K562 (cell line): Measurements from ENCODE around the gene SLC25A28. TPM values are rescaled to one million over a fixed set of nuclear protein-coding genes. Genes with fewer than 3 reads are reported as not detected.

Experiments
- ATAC-seq: fragments of 200-7000 bp; cut with Tn5 transposase; 3 replicates; pipeline ENCODE4 v1.9.1; 2020; ENCODE audit warnings: moderate library complexity
- BruUV-seq: library from RNA; stranded (reverse); fragments of 400-500 nt; replicated peaks from 2 replicates; lab custom pipeline; 2021; lab: Mats Ljungman, UMichigan
- CTCF ChIA-PET: fragments of 300-600 bp; formaldehyde crosslinking; extraction: SDS; loops from one replicate; lab custom pipeline; 2021; ENCODE audit warnings: low intra/inter-chr PET ratio; lab: Yijun Ruan, JAX
- POLR2A ChIA-PET: fragments of 300-600, 350-650 bp; sonication (Branson Sonifier 250); formaldehyde crosslinking; extraction: SDS; loops from one replicate; lab custom pipeline; 2021; ENCODE audit warnings: antibody characterized with exemption, inconsistent platforms; lab: Yijun Ruan, JAX
- DNase-seq, 4 experiments: peaks; one replicate each; pipeline versions ENCODE4 v3.0.0 to v3.0.0-alpha.2; 2011 to 2018; ENCODE audit warnings: low spot score in 3 of 4, mixed read lengths in 3 of 4; ENCODE audit errors: extremely low read depth in 1 of 4
- FAIRE-seq: peaks from 2 replicates; lab custom pipeline; 2011; peaks lifted over from hg19 to GRCh38; lab: Jason Lieb, UNC
- H2AFZ ChIP-seq: 2 replicates; pipeline ENCODE4 v1.6.0; 2011; ENCODE audit warnings: low read depth, low read length, control low read depth, inconsistent platforms
- H3K27ac ChIP-seq: fragments of 200-600 bp; 3 replicates; pipeline ENCODE4 v1.8.0; 2011; ENCODE audit warnings: low read depth, mild to moderate bottlenecking, control low read depth, inconsistent platforms, low read length, moderate library complexity, mixed read lengths; ENCODE audit errors: extremely low read depth
- H3K27me3 ChIP-seq, 2 experiments: fragments of 300-600 bp in 1 of 2; 2 replicates in 1 of 2; 3 replicates in 1 of 2; pipeline versions ENCODE4 v1.6.0 to v1.8.0; 2011; ENCODE audit warnings: inconsistent platforms in 2 of 2, low read length in 2 of 2, mild to moderate bottlenecking in 1 of 2, mixed read lengths in 1 of 2, moderate library complexity in 1 of 2; ENCODE audit not compliant: control insufficient read depth in 2 of 2, insufficient read depth in 2 of 2
- H3K36me3 ChIP-seq: fragments of 300-600 bp; 3 replicates; pipeline ENCODE4 v1.8.0; 2011; ENCODE audit warnings: mild to moderate bottlenecking, low read length, inconsistent platforms; ENCODE audit not compliant: control insufficient read depth, insufficient read depth
- H3K4me1 ChIP-seq, 2 experiments: fragments of 200-600 bp in 1 of 2; replicated peaks in 1 of 2; 2 replicates in 1 of 2; 3 replicates in 1 of 2; pipeline versions ENCODE4 v1.5.1 to v1.8.0; 2011; ENCODE audit warnings: inconsistent platforms in 2 of 2, low read length in 2 of 2, mild to moderate bottlenecking in 1 of 2, mixed read lengths in 1 of 2, moderate library complexity in 1 of 2; ENCODE audit not compliant: control insufficient read depth in 2 of 2, insufficient read depth in 2 of 2
- H3K4me2 ChIP-seq: 2 replicates; pipeline ENCODE4 v1.6.1; 2011; ENCODE audit warnings: low read length, control low read depth, inconsistent platforms, mixed read lengths; ENCODE audit not compliant: insufficient read depth
- H3K4me3 ChIP-seq: fragments of 200-600 bp; sonication (generic), shearing (Covaris generic); 2 replicates; pipeline ENCODE4 v1.5.1; 2016; ENCODE audit warnings: control low read depth, inconsistent platforms
- H3K79me2 ChIP-seq: fragments of 200-600 bp; 3 replicates; pipeline ENCODE4 v1.8.0; 2011; ENCODE audit warnings: low read length, inconsistent platforms; ENCODE audit not compliant: control insufficient read depth, insufficient read depth
- H3K9ac ChIP-seq, 2 experiments: 2 replicates each; pipeline versions ENCODE4 v1.6.0 to v1.6.1; 2011; ENCODE audit warnings: low read depth in 2 of 2, low read length in 2 of 2, control low read depth in 1 of 2, inconsistent platforms in 1 of 2, mild to moderate bottlenecking in 1 of 2, mixed read lengths in 1 of 2; ENCODE audit not compliant: insufficient read depth in 1 of 2
- H3K9me1 ChIP-seq: one replicate; pipeline ENCODE4 v1.6.0; 2011; ENCODE audit warnings: inconsistent platforms, mild to moderate bottlenecking, low read length, moderate library complexity; ENCODE audit not compliant: control insufficient read depth, insufficient read depth
- H3K9me3 ChIP-seq: replicated peaks from 2 replicates; pipeline ENCODE4 v1.5.1; 2011; ENCODE audit warnings: low read depth, low read length, inconsistent platforms; ENCODE audit not compliant: control insufficient read depth, insufficient read depth
- H4K20me1 ChIP-seq: replicated peaks from 2 replicates; pipeline ENCODE4 v1.6.1; 2011; ENCODE audit warnings: low read length, inconsistent platforms, mixed read lengths; ENCODE audit not compliant: control insufficient read depth, insufficient read depth
- BMI1 ChIP-seq: fragments of 150-350 bp; IDR thresholded peaks from 2 replicates; pipeline ENCODE4 v1.6.1; 2014; ENCODE audit warnings: low read length
- CREB3 ChIP-seq: fragments of 450-650 bp; conservative IDR thresholded peaks from 2 replicates; pipeline ENCODE4 v1.6.1; 2016; ENCODE audit warnings: missing genetic modification characterization, low read depth, mild to moderate bottlenecking, missing compliant biosample characterization, moderate library complexity
- KLF13 ChIP-seq: fragments of 450-650 bp; IDR thresholded peaks from 2 replicates; pipeline ENCODE4 v1.6.1; 2016; ENCODE audit warnings: missing genetic modification characterization, low read depth, mild to moderate bottlenecking, missing compliant biosample characterization, moderate library complexity, borderline replicate concordance
- NEUROD1 ChIP-seq: fragments of 150-350 bp; IDR thresholded peaks from 2 replicates; pipeline ENCODE4 v1.6.1; 2014; ENCODE audit warnings: borderline replicate concordance, low read length, low read depth; ENCODE audit not compliant: partially characterized antibody
- SAP30 ChIP-seq: fragments of 200-600 bp; sonication (generic); IDR thresholded peaks from 2 replicates; pipeline ENCODE4 v1.6.1; 2012; ENCODE audit warnings: borderline replicate concordance, low read depth, mild to moderate bottlenecking, moderate library complexity, low read length, control low read depth, inconsistent platforms; ENCODE audit not compliant: insufficient read depth, poor library complexity, severe bottlenecking
- SMAD3 ChIP-seq: fragments of 450-650 bp; formaldehyde crosslinking; conservative IDR thresholded peaks from 2 replicates; pipeline ENCODE4 v1.4.0; 2020; ENCODE audit warnings: mild to moderate bottlenecking
- SNAPC5 ChIP-seq: fragments of 250-450 bp; sonication (Bioruptor Pico); IDR thresholded peaks from 2 replicates; pipeline ENCODE4 v1.8.0; 2021; ENCODE audit warnings: moderate library complexity, mild to moderate bottlenecking, inconsistent platforms
- TRIM24 ChIP-seq, 2 experiments: fragments of 450-650 bp; IDR thresholded peaks; 2 replicates each; pipeline ENCODE4 v1.6.1; 2016
- U2AF2 ChIP-seq: fragments of 200-400 bp; formaldehyde crosslinking; optimal IDR thresholded peaks from 2 replicates; pipeline ENCODE3; 2017; ENCODE audit warnings: low read depth, mild to moderate bottlenecking, low read length
- ZNF217 ChIP-seq: sonication (generic); formaldehyde crosslinking; IDR thresholded peaks from 2 replicates; pipeline ENCODE4 v1.8.0; 2022; ENCODE audit warnings: mild to moderate bottlenecking, missing genetic modification reagents
- ZNF655 ChIP-seq: fragments of 250-450 bp; sonication (Bioruptor Pico); IDR thresholded peaks from 2 replicates; pipeline ENCODE4 v1.5.0; 2021
- WGBS: fragments of 100-300 bp; shearing (Covaris generic); methylation state at CpG from one replicate; pipeline ENCODE4 v1.1.6; 2016; ENCODE audit warnings: low coverage, mixed read lengths; ENCODE audit not compliant: insufficient coverage; ENCODE audit errors: missing lambda C conversion rate; 5-methylcytosine and 5-hydroxymethylcytosine counted together
- in situ Hi-C: fragments of 300-500 bp; cut with MboI; formaldehyde crosslinking; loops from 4 replicates; pipeline ENCODE4 v1.15.0; 2018; ENCODE audit warnings: inconsistent platforms, mixed read lengths
- intact Hi-C: fragments of 100-400 bp; cut with micrococcal nuclease; formaldehyde crosslinking; loops from 2 replicates; pipeline ENCODE4 v1.14.2; 2022
- polyA plus RNA-seq, 8 experiments: library from polyadenylated mRNA; depleted of rRNA in 4 of 8; stranded (reverse) in 5 of 8; unstranded in 3 of 8; fragments of >200 nt; fragmentation: Nextera tagmentation in 2 of 8; fragmentation: Illumina TruSeq in 1 of 8; extraction: Ambion mirVana in 2 of 8; extraction: Trizol in 1 of 8; gene quantifications; 2 replicates each; pipeline versions ENCODE4 v1.2.1 to v1.2.3, GENCODE V29; 2011 to 2014; ENCODE audit warnings: inconsistent platforms in 1 of 8, missing spikeins in 1 of 8
- total RNA-seq, 7 experiments: library from RNA; depleted of rRNA in 6 of 7; stranded (reverse); fragments of >200 nt in 6 of 7; fragmentation: Illumina TruSeq in 2 of 7; extraction: Trizol in 2 of 7; gene quantifications; 2 replicates each; pipeline versions ENCODE4 v1.2.1 to v1.2.3, GENCODE V29; 2011 to 2021; ENCODE audit warnings: low replicate concordance in 1 of 7
- TF ChIP-seq, protein P1 (sequence below): sonication (generic); formaldehyde crosslinking; IDR thresholded peaks from 2 replicates; pipeline ENCODE4 v1.8.0; 2023; ENCODE audit warnings: mild to moderate bottlenecking, missing genetic modification reagents
- TF ChIP-seq, protein P2 (sequence below): fragments of 200-400 bp; formaldehyde crosslinking; IDR thresholded peaks from 2 replicates; pipeline ENCODE4 v1.6.1; 2017; ENCODE audit warnings: mild to moderate bottlenecking, low read depth, low read length, moderate library complexity

Gene SLC25A28
- total and polyA plus RNA-seq, 9 of the 15 experiments (the other 6 are each of a cell fraction or from before 2014, with no cell fraction given), result 6.2 to 32.3 (median 18.8) TPM

- FAIRE-seq (peak; percentile 71), DNase-seq (peak; percentile 23 to 79 (median 30)), ATAC-seq (peak; percentile 31)
- Histone ChIP-seq H3K9ac (peak overlapping the region; percentile 90 to 97), H3K79me2 (peaks cover 9% of the 10 kb centered on the region), H3K36me3 (0 out of 3 replicates have a peak, but pooled peaks cover 3% of the 10 kb centered on the region), H3K4me1 (peaks cover 6 to 12% of the 10 kb centered on the region in 2 experiments; a peak in 4 of 5 replicates), H3K4me3 (peak overlapping the region; percentile 90), H3K9me3 (no peaks in the 10 kb centered on the region), H3K27ac (peak overlapping the region; percentile 92), H4K20me1 (no peaks in the 10 kb centered on the region), H3K9me1 (no peaks in the 10 kb centered on the region), H3K27me3 (no peaks in the 10 kb centered on the region), H2AFZ (peak overlapping the region; percentile 95), H3K4me2 (peak overlapping the region; percentile 98)
- 2% methylated on average over 21 of the region's 24 CpGs for WGBS
- in situ Hi-C loops (no loop called here), intact Hi-C loops (no loop called here)
- CTCF ChIA-PET, result no interaction called here
- POLR2A ChIA-PET, result interaction anchor here (0.6 to 1.9 kb wide), 9 partner anchors 9 to 438 kb away, joined by 3 to 6 read pairs (median 4); partner anchors contain the start of genes COX15, CUTC, GOT1 and SLC25A28
- TSS peak; percentile 73 for BruUV-seq
- TF ChIP-seq NEUROD1, result no peak
- TF ChIP-seq SAP30, result peak; percentile 64
- TF ChIP-seq SNAPC5 (CRISPR knock-in tag), result no peak
- TF ChIP-seq TRIM24 (IDR thresholded peaks at IDR 0.05), result peak in 1 of 2 experiments; percentile 42; a peak in 2 of 4 replicates
- no peak for TF ChIP-seq U2AF2
- TF ChIP-seq CREB3 (tag), result 0 out of 2 replicates have a peak, but pooled peaks have one; percentile 34
- TF ChIP-seq ZNF655 (CRISPR knock-in tag), result no peak
- TF ChIP-seq ZNF217 (CRISPR knock-in tag), result no peak
- TF ChIP-seq, protein P1, sequence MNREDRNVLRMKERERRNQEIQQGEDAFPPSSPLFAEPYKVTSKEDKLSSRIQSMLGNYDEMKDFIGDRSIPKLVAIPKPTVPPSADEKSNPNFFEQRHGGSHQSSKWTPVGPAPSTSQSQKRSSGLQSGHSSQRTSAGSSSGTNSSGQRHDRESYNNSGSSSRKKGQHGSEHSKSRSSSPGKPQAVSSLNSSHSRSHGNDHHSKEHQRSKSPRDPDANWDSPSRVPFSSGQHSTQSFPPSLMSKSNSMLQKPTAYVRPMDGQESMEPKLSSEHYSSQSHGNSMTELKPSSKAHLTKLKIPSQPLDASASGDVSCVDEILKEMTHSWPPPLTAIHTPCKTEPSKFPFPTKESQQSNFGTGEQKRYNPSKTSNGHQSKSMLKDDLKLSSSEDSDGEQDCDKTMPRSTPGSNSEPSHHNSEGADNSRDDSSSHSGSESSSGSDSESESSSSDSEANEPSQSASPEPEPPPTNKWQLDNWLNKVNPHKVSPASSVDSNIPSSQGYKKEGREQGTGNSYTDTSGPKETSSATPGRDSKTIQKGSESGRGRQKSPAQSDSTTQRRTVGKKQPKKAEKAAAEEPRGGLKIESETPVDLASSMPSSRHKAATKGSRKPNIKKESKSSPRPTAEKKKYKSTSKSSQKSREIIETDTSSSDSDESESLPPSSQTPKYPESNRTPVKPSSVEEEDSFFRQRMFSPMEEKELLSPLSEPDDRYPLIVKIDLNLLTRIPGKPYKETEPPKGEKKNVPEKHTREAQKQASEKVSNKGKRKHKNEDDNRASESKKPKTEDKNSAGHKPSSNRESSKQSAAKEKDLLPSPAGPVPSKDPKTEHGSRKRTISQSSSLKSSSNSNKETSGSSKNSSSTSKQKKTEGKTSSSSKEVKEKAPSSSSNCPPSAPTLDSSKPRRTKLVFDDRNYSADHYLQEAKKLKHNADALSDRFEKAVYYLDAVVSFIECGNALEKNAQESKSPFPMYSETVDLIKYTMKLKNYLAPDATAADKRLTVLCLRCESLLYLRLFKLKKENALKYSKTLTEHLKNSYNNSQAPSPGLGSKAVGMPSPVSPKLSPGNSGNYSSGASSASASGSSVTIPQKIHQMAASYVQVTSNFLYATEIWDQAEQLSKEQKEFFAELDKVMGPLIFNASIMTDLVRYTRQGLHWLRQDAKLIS (CRISPR knock-in tag), result no peak
- TF ChIP-seq, protein P2, sequence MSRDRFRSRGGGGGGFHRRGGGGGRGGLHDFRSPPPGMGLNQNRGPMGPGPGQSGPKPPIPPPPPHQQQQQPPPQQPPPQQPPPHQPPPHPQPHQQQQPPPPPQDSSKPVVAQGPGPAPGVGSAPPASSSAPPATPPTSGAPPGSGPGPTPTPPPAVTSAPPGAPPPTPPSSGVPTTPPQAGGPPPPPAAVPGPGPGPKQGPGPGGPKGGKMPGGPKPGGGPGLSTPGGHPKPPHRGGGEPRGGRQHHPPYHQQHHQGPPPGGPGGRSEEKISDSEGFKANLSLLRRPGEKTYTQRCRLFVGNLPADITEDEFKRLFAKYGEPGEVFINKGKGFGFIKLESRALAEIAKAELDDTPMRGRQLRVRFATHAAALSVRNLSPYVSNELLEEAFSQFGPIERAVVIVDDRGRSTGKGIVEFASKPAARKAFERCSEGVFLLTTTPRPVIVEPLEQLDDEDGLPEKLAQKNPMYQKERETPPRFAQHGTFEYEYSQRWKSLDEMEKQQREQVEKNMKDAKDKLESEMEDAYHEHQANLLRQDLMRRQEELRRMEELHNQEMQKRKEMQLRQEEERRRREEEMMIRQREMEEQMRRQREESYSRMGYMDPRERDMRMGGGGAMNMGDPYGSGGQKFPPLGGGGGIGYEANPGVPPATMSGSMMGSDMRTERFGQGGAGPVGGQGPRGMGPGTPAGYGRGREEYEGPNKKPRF, result no peak
- no peak for TF ChIP-seq SMAD3 (CRISPR knock-in tag)
- no peak for TF ChIP-seq KLF13 (tag)
- TF ChIP-seq BMI1, result no peak
These were observed 38.4 kb upstream of the SLC25A28 start for GRCh38 chr10:99658622-99659030.
